Chondrocyte (in vitro differentiated cells): ENCODE measurements around the gene SYNPO2. TPM values are rescaled to one million over a fixed set of nuclear protein-coding genes. Genes with fewer than 3 reads are reported as not detected.

Experiments
- DNase-seq: peaks from one replicate; pipeline ENCODE4 v3.0.0; 2021; ENCODE audit warnings: mixed read lengths, low spot score
- H3K27ac Mint-ChIP-seq: one replicate; pipeline ENCODE4 v1.8.0; 2021; ENCODE audit warnings: mild to moderate bottlenecking, moderate library complexity, mixed read lengths; ENCODE audit not compliant: unreplicated experiment
- H3K27me3 Mint-ChIP-seq: 2 replicates; pipeline ENCODE4 v1.8.0; 2021; ENCODE audit warnings: low read depth, mixed read lengths
- H3K36me3 Mint-ChIP-seq: 2 replicates; pipeline ENCODE4 v1.8.0; 2021; ENCODE audit warnings: low read depth, mixed read lengths
- H3K4me1 Mint-ChIP-seq: 2 replicates; pipeline ENCODE4 v1.8.0; 2021; ENCODE audit warnings: low read depth, mild to moderate bottlenecking, mixed read lengths
- H3K4me3 Mint-ChIP-seq: one replicate; pipeline ENCODE4 v1.8.0; 2021; ENCODE audit warnings: mild to moderate bottlenecking, moderate library complexity, mixed read lengths; ENCODE audit not compliant: unreplicated experiment
- H3K9me3 Mint-ChIP-seq: 2 replicates; pipeline ENCODE4 v1.8.0; 2021; ENCODE audit warnings: low read depth, mixed read lengths
- CTCF ChIP-seq: fragments of 200-600 bp; sonication (generic); IDR thresholded peaks from 2 replicates; pipeline ENCODE4 v1.5.0; 2021; ENCODE audit warnings: antibody characterized with exemption, mild to moderate bottlenecking, moderate library complexity
- total RNA-seq: library from RNA; stranded (reverse); gene quantifications from 3 replicates; pipeline ENCODE4 v1.2.1, GENCODE V29; 2021

The SYNPO2 gene
- total RNA-seq, 1 donor from 2014 or later: 21.5 TPM

GRCh38 chr4:118957722-118958445 is 69.2 kb downstream of the SYNPO2 start:
- no peaks in the 10 kb centered on the region for H3K27me3 Mint-ChIP-seq
- no peak overlapping the region for H3K27ac Mint-ChIP-seq
- DNase-seq: no peak
- TF ChIP-seq CTCF: no peak
- H3K4me1 Mint-ChIP-seq: peaks cover 28% of the 10 kb centered on the region
- H3K9me3 Mint-ChIP-seq: no peaks in the 10 kb centered on the region
- no peaks in the 10 kb centered on the region for H3K36me3 Mint-ChIP-seq
- no peak overlapping the region for H3K4me3 Mint-ChIP-seq

GRCh38 chr4:118962540-118962939 is 73.9 kb downstream of the SYNPO2 start:
- Mint-ChIP-seq H3K4me3 (no peak overlapping the region), H3K36me3 (no peaks in the 10 kb centered on the region), H3K9me3 (no peaks in the 10 kb centered on the region), H3K27me3 (no peaks in the 10 kb centered on the region), H3K27ac (no peak overlapping the region), H3K4me1 (peaks cover 27% of the 10 kb centered on the region)
- no peak for DNase-seq
- TF ChIP-seq CTCF: no peak

GRCh38 chr4:118964891-118965411 is 76.3 kb downstream of the SYNPO2 start:
- Mint-ChIP-seq H3K4me1 (peaks cover 37% of the 10 kb centered on the region), H3K27me3 (no peaks in the 10 kb centered on the region), H3K4me3 (no peak overlapping the region), H3K36me3 (no peaks in the 10 kb centered on the region), H3K27ac (peak overlapping the region; percentile 14), H3K9me3 (no peaks in the 10 kb centered on the region)
- no peak for TF ChIP-seq CTCF
- no peak for DNase-seq

GRCh38 chr4:118967393-118967792 is 78.7 kb downstream of the SYNPO2 start:
- H3K4me3 Mint-ChIP-seq: no peak overlapping the region
- H3K27ac Mint-ChIP-seq: no peak overlapping the region
- no peaks in the 10 kb centered on the region for H3K9me3 Mint-ChIP-seq
- no peak for DNase-seq
- H3K27me3 Mint-ChIP-seq: no peaks in the 10 kb centered on the region
- TF ChIP-seq CTCF: no peak
- H3K4me1 Mint-ChIP-seq: peaks cover 48% of the 10 kb centered on the region
- H3K36me3 Mint-ChIP-seq: no peaks in the 10 kb centered on the region

GRCh38 chr4:118968005-118968404 is 79.4 kb downstream of the SYNPO2 start:
- no peaks in the 10 kb centered on the region for H3K9me3 Mint-ChIP-seq
- H3K27me3 Mint-ChIP-seq: no peaks in the 10 kb centered on the region
- H3K27ac Mint-ChIP-seq: peak overlapping the region; percentile 86
- H3K36me3 Mint-ChIP-seq: no peaks in the 10 kb centered on the region
- H3K4me1 Mint-ChIP-seq: peaks cover 53% of the 10 kb centered on the region
- no peak for TF ChIP-seq CTCF
- H3K4me3 Mint-ChIP-seq: no peak overlapping the region
- no peak for DNase-seq
